Skeletal muscle cell (primary cell): ENCODE results near the gene SLC2A9.

Experiments
- DNase-seq: peaks from one replicate; pipeline ENCODE4 v3.0.0-alpha.2; 2010; ENCODE audit warnings: low read depth
- H3K4me3 ChIP-seq: 2 replicates; pipeline ENCODE4 v1.5.1; 2011; ENCODE audit warnings: low read depth, mild to moderate bottlenecking, control low read depth, low read length, moderate library complexity

The SLC2A9 gene

GRCh38 chr4:9940041-9940440 lies 81.3 kb downstream of the SLC2A9 start:
- DNase-seq: no peak
- no peak overlapping the region for H3K4me3 ChIP-seq

DNA sequence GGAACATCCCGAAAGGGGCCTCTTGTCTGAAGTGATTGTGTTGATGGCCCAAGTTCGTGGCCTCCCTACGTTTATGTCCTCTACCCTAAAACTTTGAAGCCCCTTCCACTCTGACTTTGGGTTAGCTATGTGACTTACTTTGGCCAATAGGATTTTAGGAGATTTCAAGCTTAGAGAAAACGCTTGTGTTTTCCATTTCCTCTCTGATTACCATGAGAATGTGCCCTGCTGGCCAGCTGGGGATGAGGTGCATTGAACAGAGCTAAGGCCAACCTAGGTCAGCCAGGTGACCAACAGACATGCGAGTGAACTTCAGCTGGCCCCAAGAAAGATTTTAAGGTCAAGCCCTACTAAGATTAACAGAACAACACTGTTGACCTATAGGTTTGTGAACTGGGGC lies 82.4 kb downstream of the SLC2A9 start:
- no peak overlapping the region for H3K4me3 ChIP-seq
- no peak for DNase-seq

DNA sequence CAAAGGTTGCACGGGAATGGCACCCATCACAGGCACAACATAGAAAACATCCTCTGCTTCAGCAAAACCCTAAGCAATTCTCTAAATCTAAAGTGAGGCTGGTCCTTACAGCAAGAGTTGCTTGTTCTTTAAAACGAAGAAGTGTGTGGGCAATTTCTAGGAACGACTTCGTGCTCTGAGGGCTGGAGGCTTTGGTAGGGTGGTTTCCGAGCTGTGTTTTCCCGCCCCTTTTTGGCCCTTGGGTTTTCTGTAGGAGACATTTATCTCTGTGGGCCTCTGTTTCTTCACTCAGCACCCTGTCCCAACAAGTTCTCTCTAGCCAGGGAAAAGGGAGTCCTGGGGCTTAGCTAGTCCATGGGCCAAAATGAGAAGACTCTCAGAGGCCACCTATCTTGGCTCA lies 84.2 kb downstream of the SLC2A9 start:
- DNase-seq: no peak
- H3K4me3 ChIP-seq: no peak overlapping the region

DNA sequence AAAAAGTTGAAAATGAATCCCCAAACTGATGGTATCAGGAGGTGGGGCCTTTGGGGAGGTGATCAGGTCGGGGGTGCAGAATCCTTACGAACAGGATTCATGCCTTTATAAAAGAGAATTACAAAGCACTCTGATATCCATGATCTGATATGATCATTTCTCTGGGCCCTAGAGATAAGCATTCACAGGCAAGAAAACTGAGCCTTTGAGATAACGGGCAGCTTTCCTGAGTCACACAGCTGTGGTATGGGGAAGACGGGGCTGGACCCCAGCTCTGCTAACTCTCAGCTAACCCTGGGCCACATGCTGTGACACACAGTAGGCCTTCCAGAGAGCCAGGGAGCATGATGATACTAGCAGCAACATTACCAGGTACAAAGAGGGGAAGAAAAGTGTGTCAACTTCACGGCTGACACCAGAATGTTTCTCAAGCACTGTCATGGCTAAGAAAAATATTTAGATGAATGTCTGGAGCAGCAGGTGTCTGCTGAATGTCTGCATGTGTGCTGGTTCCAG lies 85.1 kb downstream of the SLC2A9 start:
- no peak overlapping the region for H3K4me3 ChIP-seq

GRCh38 chr4:9933956-9934355 lies 87.3 kb downstream of the SLC2A9 start:
- no peak overlapping the region for H3K4me3 ChIP-seq
- no peak for DNase-seq

More for the DNA sequence above, 85.1 kb downstream of the SLC2A9 start:
- no peak for DNase-seq

- H3K4me3 ChIP-seq: no peak overlapping the region
- DNase-seq: no peak
Measured at GRCh38 chr4:9933184-9933583, 88.1 kb downstream of the SLC2A9 start.

DNA sequence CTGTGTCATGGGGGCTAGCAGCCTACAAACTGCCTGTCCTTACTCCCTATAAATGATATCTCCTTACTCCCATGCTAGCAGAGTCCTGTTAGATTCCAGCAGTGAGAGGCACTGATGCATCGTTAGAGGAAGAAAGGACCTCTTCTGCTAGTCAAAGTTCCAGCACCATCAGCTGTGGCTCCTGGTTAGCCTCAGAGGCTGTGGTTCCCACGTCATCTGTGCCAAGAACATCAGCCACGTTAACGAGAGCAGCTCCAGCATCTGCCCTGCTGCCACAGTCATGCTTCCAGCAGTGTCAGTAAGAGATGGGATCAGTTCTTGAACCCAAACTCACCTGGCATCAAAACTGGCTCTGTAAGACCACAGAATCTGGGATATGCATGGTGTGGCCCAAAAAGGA lies 88.5 kb downstream of the SLC2A9 start:
- H3K4me3 ChIP-seq: no peak overlapping the region
- DNase-seq: no peak

DNA sequence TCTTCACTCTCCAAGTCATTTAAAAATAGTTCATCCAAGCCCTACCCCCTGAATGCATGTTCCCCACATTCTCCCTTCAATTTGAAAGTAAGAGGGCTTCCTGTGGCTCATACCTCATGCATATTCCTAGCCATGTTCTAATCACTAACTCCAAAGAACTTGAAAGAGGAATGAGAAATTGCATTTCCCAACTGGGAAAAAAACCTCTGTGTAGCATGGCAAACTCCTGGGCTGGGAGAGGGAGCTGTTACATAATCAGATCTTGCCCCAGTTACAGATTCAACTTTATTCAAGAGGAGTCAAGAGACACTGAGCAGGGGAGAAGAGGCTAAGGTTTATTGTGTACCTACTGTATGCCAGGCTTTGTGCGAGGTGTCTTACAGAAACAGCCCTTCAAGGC lies 90.2 kb downstream of the SLC2A9 start:
- no peak for DNase-seq
- H3K4me3 ChIP-seq: no peak overlapping the region

GRCh38 chr4:9929111-9929510 lies 92.2 kb downstream of the SLC2A9 start:
- H3K4me3 ChIP-seq: no peak overlapping the region
- DNase-seq: no peak

- DNase-seq: no peak
- no peak overlapping the region for H3K4me3 ChIP-seq
Measured at GRCh38 chr4:9927341-9928007, 93.8 kb downstream of the SLC2A9 start.

GRCh38 chr4:9926586-9926985 lies 94.7 kb downstream of the SLC2A9 start:
- no peak for DNase-seq
- H3K4me3 ChIP-seq: no peak overlapping the region

- H3K4me3 ChIP-seq: no peak overlapping the region
- DNase-seq: no peak
Measured at GRCh38 chr4:9925750-9926439, 95.4 kb downstream of the SLC2A9 start.

GRCh38 chr4:9924750-9925149 lies 96.5 kb downstream of the SLC2A9 start:
- no peak overlapping the region for H3K4me3 ChIP-seq
- no peak for DNase-seq

DNA sequence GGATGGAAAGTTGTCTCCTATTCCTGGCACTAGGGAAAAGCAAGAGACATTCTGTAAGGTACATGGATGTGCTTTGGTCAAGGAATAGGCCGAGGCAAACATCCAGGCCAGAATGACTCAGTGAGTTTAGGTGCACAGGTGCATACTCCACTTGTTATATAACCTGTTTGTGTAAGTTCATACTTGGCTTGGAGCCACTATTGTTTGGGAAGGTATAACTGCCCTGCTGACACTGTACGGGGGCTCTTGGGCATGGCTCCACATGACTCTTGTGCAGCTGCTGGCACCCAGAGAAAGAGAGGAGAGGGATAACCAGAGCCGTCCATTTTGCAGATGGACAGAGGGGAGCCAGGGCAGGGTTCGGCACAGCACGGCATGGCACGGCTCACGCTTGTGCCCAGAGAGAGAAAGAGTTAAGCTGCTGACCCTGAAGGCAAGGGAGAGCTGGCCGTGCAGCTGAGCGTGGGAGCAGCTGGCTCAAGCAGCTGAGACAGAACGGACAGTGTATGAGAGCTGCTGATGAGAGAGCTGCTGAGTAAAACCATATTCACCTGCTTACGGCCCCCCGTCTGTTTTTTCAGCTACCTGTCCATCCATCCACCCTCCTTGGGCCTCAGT lies 98.0 kb downstream of the SLC2A9 start:
- H3K4me3 ChIP-seq: no peak overlapping the region

GRCh38 chr4:9921326-9921725 lies 100.0 kb downstream of the SLC2A9 start:
- H3K4me3 ChIP-seq: no peak overlapping the region
- DNase-seq: no peak

More for the DNA sequence above, 98.0 kb downstream of the SLC2A9 start:
- no peak for DNase-seq

DNA sequence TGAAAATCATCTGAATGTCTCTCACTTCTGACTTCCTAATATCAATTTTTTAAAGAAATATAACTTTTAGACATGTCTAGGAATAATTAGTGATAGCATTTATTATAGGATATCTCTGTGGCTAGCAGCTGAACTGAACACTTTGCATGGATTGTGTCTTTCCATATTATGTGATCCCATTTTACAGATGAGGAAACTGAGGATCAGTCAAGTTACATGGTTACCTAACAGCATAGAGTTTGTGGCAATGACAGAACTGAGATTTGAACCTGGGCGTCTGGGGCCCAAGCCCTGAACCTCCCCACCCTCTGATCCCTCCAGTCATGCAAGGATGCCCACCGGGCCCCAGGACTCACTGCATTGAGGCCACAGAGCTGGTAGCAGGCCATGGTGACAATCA lies 101.3 kb downstream of the SLC2A9 start:
- no peak for DNase-seq
- no peak overlapping the region for H3K4me3 ChIP-seq

DNA sequence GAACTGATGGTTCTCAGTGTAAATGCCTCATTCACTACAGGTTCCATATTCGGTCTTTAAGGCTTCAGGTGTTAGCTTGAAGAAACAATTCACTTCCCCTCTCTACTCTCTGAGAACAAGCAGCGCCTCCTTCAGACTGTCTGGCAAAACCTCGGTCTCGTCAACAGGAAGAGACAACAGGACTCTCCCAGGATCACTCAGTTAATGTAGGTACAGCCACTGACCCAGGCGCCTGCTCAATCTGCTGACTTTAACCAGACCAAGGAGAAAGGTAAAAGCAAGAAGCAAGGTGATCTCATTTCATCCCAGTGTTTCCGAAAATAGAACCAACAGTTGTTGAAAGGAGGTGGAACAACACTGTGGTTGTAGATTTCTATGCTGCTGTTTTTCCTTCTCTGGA lies 102.2 kb downstream of the SLC2A9 start:
- DNase-seq: no peak
- no peak overlapping the region for H3K4me3 ChIP-seq

DNA sequence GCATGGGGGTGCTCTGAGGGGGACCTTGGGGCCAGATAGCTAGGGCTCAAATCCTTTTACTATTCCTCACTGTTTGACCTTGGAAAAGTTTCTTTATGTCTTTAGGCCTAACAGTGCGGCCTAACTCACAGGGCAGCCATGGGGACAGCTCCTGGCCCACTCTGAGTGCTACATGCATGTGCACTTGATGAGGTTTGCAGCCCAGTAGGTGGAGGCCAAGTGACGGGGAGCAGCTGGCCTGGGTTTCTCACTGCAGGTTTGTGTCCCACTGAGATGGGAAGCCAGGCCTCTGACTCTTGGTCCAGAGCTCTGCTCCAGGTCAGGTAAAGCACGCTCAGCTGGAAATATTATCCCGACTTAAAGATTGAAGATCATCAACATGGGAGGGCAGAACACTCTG lies 102.8 kb downstream of the SLC2A9 start:
- no peak overlapping the region for H3K4me3 ChIP-seq
- DNase-seq: no peak

- no peak for DNase-seq
- H3K4me3 ChIP-seq: no peak overlapping the region
Measured at GRCh38 chr4:9916937-9917336, 104.4 kb downstream of the SLC2A9 start.

DNA sequence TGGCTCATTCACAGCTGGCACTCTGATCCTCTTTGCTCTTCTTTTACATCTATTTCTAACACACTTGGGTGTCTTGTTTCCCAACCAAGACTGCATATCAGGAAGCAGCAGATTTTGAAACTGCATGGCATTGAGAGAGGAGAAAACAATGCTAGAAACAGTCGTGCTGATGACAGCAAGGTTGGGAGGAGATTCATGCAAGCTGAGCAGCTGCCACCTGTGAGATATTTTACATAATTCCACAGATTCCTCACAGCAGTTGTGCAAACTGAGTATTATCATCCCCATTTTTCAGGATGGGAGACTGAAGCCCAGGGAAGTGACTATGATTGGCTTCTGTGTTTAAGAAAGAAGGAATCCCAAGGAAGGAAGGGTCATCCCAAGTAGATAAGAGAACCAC lies 105.0 kb downstream of the SLC2A9 start:
- no peak for DNase-seq
- H3K4me3 ChIP-seq: no peak overlapping the region

DNA sequence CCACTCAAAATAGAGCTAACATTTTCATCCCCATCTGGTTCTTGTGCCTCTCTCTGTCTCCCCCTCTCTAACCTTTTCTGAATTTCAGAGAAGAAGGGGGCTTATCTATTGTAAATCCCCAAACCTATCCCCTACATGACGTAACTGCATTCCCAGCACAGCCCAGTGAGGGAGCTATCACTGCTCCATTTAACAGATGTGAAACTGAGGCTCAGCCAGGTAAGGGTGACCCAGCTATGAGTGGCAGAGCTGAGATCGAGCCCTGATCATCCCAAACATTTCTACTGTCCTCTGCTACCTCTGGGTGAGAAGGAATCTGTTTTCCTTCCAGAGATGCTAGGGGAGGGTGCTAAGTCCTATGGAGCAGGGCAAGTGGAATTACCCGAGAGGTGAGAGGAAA lies 107.5 kb downstream of the SLC2A9 start:
- no peak overlapping the region for H3K4me3 ChIP-seq
- no peak for DNase-seq
